Measurements from ENCODE around the gene ITGA11.

DNA sequence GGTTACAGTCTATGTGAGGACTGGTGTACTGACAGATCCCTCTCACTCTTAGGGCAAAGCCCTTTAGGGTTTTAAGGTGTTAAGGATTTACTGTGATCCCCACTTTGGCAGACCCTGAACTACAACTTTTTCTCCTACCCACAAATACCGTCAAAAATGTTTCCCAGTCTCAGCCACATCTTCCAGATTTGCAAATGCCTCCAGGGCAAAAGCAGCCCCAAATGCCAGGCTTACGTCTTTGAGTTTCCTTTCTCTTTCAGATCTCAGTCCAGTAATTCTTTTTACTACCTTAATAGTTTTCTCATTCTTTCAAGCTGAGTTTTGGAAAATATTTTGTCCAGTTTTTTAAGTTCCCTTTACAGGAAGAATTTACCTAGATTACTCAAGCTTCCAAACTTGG lies 13.4 kb upstream of the ITGA11 start:
- TF ChIP-seq POLR2A (IDR thresholded peaks at IDR 0.05; ENCODE audit: low read depth, low read length): no peak
- TF ChIP-seq POLR2AphosphoS5 (IDR thresholded peaks at IDR 0.05; ENCODE audit: low read depth, low read length): no peak
- no peak for TF ChIP-seq TAF1 (IDR thresholded peaks at IDR 0.05; ENCODE audit: borderline replicate concordance, low read depth, low read length)

All from GM12892 (cell line).